Measurements from ENCODE around the gene AFAP1.

Gene AFAP1

DNA sequence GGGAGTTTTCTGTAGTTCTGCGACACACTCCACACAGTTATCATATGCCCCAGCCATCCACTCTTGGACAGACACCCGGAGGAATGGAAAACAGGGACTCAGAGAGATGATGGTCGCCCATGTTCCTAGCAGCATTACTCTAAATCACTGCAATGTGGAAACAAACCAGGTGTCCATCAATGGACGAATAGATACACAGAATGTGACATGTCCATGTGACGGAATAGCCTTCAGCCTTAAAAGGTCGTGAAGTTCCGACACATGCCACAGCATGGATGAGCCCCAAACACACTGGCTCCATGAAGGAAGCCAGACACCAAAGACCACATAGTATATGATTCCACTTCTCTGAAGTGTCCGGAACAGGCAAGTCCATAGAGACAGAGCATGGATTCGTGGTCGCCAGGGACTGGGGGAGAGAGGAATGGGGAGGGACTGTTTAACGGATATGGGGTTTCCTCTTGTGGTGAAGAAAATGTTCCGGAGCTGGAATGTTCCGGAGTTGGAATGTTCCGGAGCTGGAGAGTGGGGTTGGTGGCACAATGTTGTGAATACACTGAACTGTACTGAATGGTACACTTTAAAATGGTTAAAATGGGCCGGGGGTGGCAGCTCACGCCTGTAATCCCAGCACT is 28.7 kb upstream of the AFAP1 start:
- no peak for FAIRE-seq

DNA sequence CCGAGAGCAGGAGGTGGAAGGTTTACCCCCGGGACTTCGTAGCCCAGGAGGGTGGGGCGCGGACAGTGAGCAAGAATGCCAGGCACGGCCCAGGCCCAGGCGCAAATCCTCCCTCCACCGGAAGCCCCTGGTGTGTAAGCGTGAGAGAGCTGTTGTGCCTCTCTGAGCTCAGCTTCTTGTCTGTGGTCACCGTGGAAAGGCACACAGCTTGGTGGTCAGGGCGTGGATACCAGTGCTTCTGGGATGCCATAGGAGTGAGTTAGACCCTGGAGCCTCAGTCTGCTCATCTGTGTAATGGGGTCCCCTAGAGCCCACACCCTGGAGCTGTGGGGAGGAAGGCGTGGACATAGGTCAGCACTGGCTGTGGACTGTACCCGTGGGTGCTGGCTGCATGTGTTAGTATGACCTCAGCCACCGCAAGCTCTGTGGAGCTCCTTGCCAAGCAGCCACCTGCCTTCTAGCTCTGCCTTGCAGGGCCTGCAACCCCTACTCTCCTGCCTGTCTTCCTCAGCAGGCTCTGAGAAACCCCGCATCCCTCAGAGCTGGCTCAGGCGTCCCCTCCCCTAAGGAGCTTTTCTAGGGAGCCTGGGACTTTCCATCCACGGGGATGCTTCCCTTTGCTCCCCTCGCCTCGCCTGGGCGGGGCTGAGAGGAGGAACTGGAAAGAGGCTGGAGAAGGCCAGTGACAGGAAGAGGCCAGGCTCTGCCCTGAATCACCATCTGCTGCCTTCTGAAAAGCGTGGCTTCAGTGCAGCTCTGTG is 28.0 kb upstream of the AFAP1 start:
- no peak for FAIRE-seq

DNA sequence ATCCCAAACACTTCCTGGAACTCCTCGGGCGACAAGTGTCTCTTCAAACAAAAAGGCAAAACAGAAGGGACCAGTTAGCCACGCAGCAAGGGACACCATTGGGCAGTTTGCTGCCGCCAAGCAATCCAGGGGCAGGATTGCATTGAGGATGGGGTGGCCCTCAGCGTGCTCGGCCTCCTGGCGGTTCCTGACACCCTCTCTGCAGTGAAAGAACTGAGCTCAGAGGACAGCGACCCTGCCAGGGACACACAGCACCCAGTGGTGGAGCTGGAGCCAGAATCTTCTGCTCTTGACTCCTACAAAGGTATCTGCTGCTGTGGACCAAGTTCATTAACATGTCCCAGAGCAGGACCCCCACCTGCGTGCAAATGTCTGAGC is 27.4 kb upstream of the AFAP1 start:
- no peak for FAIRE-seq

DNA sequence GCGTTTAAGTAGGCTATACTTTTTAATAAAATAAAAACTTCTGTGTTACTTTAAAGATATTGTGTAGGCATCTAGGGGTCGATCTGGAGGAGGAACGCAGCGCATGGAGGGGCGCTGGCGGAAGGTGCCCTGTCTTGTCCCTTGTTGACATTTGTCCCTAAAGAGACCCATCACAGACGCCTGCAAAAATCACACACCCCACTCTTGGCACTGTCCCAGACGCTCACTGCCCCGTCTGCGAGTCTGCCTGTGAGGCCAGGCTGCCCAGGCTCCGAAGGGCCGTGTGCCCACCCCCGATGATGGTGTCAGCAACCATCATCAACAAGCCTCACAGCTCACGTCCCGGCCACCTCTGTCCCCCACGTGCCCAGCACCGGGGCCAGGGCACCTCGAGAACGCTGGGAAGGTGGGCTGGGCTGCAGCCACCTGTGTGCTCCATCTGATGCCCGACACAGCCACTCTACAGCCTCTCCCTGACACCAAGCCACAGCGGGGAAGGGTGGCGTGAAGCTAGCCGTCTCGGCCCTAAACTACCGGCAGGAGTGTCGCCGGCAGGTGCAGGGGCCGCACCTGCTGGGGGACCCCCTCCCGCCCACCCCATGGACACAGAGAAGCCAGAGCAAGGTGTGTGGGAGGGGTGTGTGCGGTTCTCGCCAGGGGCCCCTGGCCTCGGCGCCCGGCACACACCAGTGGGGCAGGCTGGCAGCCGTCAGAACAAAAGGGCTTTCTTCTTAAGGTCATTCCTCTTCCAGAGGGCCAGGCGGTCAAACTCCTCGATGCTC is 26.8 kb upstream of the AFAP1 start:
- FAIRE-seq = no peak

DNA sequence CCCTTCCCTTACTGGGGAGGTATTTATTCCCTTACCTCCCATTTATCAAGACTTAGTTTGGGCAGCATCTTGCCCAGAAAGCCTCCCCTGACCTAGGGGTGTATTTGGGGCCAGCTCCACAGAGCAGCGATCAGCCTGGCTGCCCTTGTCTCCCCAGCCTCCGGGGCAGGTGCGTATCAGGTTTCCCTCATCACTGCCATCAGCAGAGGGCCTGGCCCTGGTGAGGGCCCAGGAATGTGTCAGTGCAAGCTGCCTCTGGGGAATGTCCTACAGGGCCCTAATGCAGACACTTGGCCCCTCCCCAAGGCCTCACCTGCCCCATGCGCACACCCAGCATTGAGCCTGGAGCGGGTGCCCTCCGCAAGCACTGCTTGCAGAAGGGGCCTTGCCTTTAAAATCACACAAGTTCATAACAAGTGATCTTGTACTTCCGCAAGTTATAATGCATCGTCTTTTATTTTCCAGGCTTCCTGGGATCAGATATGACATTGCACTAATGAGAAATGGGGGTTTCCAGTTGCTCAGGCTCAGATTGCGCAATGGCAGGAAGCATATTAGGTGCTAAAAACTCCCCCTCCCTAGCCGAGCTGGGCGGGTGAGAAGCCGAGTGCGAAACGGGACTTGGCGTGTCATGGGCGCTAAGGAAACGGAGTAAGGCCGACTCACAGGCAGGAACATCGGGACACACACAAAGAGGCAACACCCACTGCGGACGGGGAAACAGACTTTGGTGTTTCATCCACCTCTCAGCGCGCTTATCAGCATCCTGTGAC is 25.4 kb upstream of the AFAP1 start:
- FAIRE-seq = no peak

DNA sequence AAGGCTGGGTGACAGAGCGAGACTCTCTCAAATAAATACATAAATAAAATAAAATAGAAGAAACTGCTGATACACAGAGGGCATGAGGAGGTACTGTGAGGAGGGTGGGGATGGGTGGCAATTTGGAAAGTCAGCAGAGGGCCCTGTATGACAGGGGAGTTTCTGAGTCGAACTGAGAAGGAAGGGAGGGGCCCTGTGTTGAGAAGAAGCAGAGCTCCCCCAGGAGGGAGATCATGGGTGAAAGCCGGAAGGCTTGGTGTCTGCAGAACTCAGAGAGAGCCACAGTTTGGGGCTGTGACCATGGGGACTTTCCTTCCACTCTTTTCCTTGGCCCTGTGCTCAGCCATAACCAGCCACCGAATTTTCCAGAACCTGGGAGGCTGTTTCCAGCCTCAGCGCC is 24.8 kb upstream of the AFAP1 start:
- no peak for FAIRE-seq

DNA sequence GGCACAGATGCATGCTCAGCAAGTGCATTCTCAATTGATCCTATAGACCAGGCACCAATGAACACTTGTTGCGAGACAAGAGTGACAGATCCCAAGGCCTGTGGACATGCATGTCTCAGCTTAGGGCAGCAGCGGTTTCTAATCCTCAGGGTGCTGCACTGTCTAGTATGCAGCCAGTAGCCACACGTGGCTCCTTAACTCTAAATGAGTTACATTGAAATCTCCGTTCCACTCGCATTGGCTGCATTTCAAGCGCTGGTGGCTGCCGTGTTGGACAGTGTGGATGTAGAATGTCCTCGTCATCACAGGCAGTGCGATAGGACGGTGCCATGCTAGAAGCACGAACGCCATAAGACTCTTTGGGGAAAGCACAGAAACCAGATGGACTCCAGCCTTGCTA is 24.0 kb upstream of the AFAP1 start:
- FAIRE-seq = no peak

DNA sequence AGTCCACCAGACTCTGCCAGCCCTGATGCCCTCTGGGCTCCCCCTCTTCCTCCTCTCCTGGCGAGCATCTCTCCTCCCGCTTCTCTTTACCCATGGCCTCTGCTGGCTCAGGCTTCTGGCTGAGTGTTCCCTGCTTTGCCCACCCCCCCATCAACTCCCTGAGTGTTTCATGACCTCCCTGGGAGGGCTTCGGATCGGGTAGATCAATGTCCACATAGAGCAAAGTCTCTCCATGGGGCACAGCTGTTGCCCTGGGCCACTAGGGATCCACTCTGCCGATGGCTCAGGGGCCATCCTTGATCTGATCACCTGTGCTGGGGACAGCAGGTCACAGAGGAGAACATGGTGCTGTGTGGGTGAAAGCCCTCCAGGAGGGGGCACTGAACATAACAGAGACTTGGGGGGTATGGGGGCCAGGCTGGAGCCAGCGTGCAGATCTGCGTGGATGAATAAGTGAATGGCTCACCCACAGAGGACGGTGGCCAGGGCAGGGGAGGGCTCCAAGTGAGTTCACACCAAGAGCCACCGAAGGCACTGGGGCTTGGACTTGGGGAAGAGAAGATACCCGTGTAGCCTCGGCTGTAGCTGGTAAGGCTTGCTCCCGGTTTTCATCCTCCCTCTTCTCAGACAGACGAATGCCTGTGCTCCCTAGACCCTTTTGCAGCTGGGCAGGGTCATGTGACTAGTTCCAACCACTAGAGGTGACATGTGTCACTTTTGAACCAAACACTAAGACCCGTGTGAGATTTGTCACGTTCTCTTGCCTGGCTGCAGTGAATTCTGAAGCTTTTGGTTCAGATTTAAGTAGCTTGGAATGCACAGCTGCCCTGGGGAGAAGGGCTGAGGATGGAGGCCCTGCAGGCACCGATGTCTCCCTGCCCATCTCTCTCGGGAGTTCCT is 23.2 kb upstream of the AFAP1 start:
- FAIRE-seq = no peak

DNA sequence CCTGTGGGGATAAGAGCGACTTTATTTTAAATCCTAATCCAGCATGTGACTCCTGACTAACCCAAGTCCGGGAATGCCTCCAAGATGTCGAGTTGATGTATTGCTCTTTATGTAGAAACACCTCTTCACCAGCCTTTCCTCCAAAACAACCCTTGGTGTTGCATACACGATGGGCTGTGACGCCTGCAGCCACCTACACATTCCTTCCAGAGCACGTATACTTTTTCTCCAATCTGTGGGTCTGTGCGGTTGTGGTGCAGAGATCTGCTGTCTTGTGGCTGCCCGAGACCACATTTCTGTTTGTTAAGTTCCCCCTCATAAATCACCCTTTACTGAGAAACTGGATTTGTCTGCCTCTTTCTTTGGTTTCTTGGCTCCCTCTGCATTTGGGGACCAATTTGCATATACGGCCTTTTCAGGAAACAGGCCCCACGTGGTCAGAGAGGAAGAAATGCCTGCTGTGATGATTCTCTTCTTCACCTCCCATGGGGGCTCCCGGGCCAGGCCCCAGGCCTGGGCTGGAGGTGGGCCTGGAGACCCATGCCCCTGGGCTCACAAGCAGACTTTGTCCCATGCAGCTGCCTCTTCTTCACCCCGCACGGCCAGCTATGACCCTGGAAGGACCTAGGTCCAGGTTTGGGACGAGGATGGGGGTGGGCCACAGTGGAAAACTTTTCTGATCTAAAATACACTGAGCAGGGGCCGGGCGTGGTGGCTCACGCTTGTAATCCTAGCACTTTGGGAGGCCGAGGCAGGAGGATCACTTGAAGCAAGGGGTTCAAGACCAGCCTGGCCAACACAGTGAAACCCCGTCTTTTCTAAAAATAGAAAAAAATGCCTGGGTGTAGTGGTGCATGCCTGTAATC is 21.4 kb upstream of the AFAP1 start:
- FAIRE-seq = no peak

DNA sequence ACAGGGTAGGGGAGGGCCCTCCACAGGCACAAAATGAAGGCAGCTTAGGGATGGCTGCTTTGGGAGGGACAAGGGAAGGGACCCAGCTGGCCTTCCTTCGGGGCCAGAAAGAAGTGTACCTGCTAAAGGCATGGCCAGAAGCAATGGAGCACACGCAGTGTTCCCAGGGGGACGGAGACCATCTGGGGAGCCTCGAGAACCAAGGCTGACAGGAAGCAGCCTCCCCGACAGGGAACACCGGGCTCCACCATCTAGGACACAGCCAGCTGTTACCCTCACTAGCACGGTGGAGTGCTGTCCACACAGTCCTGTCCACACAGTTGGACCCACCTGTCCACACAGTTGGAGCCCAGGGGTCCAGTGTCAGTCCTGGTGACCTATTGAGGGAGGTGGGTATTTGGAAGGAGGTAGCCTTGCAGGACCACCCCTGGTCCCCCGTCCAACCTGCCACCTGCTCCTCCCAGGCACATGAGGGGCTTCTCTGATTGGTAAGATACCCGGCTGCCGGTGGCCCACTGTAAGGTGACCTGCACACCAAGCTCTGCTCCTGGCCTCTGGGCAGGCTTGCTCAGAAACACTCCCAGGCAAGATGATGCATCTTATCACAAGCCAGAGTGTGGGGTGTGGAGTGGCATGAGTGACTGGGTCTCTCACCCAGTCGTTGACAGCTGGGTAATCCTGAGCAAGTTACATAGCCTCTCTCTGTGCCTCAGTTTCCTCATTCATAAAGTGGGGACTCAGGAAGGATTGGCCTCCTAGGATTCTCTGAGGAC is 20.5 kb upstream of the AFAP1 start:
- FAIRE-seq = no peak

DNA sequence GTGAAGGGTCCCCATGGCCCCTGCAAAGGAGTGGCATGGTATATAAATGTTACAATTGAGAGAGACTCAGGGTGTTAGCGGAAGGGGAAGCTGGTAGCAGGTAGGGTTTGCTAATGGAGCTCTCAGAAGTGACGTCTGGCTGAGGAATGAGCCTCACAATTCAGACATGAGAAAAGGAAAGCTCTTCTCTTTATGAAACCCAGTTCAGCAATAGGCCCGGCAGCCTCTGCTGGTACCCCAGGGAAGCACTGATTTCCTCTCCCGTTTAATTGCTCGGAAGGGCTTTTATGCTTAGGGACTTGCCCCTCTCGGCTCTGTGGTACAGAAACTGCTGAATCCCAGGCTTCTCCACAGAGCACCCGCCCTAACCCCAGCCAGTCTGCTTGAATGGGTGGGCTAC is 19.4 kb upstream of the AFAP1 start:
- no peak for FAIRE-seq

DNA sequence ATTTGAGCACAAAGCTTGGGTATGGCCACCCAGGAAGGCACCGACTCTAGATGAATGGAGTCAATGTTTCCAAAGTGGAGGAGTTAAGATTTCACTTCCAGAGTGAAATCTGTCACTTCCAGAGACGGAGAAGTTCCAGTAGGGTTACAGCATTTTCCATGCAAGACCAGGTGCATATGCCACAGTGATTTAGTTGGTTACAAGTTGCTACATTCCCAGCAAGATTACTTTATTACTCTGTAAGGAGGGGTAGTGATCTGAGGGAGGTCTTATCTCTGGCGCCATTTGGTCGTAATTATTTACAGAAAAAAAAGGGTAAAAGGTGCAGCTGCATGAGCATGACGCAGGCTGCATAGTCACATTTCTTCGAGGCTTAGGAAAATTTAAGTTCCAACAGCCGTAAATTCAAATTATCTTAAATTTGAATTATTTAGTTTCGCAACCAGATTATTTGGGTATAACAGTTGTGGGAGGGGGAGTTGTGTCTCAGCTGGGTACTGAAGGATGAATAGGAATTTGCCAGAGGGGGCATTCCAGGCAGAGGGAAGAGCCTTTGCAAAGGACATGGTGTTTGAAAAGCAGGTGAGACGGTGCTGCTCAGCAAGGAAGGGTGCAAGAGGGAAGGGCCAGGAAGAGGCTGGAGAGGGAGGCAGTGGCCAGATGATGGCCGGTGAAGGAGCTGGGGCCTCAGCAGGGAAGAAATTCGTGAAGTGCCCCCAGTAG is 17.4 kb upstream of the AFAP1 start:
- no peak for FAIRE-seq

DNA sequence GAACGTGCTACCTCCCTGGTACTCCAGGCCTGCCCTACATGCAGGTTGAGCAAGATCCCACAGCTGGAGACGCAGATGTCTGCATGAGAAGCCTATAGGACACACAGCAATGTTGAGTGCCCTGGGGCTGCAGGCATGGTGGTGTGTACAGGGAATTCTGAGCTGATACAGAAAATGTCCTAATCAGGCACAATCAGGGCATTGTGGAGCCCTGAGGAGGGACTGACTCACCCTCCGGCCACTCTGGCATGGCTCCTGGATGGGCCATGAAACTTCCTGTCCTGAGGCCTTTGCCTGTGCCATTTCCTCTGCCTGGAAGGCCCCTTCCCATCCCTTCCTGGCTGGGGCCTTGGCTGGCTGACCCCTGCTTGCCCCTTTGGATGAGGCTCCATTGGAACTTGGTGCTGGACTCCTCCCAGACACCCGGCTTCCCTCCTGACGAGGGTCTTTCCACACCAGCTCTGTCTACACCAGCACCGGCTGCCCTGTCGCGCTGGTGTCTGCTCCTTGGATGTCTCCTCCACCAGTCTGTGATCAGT is 16.7 kb upstream of the AFAP1 start:
- no peak for FAIRE-seq

DNA sequence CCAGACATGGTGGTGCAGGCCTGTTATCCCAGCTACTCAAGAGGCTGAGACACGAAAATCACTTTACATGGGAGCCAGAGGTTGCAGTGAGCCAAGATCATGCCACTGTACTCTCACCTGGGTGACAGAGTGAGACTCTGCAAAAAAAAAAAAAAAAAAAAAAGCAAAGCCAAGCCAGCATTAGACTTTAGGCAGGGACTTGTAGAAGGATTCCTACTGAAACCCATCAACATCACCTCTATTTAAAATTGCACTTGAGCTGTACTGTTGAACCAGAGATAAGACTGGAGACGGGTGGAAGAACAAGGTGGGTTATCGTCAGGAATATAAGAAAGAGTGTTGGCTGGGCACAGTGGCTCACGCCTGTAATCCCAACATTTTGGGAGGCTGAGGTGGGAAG is 15.7 kb upstream of the AFAP1 start:
- no peak for FAIRE-seq

DNA sequence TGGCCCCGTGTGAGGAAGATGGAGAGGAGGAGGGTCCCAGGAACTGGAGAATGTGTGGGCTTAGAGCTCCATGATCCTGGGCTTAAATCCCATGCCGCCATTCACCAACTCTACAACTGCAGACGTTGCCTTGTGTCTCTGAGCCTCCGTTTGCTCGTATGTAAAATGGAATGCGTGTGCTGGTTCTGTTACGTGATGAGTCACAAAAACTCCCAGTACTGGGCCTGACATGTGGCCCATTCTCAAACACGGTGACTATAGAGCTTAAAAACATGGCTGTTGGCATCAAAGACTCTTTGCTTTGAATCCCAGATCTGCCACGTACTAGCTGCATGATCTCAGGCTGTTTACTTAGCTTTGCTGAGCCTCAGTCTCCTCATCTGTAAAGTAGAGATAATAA is 13.0 kb upstream of the AFAP1 start:
- FAIRE-seq = no peak

DNA sequence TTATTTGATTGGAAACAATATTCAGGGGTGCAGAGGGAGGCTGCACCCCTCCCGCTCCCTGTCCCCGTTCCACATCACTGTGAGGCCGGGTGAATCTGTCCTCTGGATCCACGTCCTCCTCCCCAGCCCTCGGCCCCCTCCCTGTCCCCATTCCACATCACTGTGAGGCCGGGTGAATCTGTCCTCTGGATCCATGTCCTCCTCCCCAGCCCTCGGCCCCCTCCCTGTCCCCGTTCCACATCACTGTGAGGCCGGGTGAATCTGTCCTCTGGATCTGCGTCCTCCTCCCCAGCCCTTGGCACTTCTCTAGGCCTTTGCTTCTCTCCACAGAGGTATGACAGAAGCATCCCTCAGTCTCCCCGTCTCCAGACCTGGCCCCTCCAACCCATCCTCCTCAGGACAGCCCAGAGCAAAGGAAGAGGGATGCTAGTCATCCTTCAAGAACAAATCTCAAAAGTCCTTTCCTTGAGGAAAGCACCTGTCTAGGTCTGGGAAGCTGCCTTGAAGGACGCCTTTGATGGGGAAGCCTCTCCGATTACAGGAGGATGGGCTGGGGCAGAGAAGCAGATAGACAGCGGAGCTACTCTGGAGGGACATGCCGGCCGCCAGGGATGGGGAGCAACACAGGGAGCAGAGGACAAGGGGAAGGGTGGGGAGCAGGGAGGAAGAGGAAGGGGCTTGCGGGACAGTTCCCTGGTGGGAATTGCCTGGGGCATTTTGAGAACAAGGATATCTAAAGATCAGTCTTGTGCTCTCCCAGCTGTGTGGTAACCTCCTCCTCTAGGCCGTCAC is 10.8 kb upstream of the AFAP1 start:
- no peak for FAIRE-seq

DNA sequence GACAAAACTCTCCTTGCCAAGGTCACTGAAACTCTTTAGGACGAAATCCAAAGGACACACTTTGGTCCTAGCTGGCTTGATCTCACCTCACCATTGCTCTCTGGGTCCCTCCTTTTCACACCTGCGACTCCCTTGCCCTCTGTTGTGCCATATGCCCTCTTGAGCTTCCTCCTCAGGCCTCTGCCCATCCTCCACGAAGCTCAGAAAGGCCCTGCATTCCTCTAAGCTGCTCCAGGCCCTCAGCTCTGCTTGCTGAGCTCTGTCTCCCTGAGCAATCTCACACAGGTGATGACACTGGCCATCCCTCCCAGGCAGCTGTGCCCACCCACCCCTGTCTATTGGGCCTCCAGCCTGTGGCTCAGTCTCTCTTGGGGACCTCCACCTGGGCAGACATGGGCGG is 10.1 kb upstream of the AFAP1 start:
- no peak for FAIRE-seq

DNA sequence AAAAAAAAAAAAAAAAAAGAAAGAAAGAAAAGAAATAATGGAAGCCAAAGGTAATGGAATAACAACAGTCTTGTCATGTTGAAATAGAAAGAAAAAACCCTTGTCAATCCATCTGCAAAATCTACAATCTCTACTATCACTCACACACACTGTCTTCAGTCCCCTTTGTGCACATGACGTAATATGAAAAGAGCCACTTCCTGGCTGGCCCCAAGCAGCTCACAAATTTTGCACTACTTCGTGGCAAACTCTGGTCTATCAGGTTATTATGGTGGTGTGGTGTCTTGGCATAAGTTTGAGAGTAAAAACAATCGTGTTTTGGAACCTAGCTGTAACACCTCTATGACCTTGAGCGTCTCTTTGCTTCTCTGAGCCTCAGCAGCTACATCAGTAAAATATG is 8.3 kb upstream of the AFAP1 start:
- no peak for FAIRE-seq
